ENCODE measurements around the gene HBE1. TPM values are rescaled to one million over a fixed set of nuclear protein-coding genes. Genes with fewer than 3 reads are reported as not detected.
"Not testable (repeated sequence)": the region's sequence is repeated elsewhere in the genome, so short reads cannot be mapped to it uniquely, and the experiment has no call there.

Gene HBE1
- total RNA-seq (2014; rRNA removed; shearing (Covaris generic)), result 0.42 and 1.4 TPM in 2 replicates

GRCh38 chr11:5269715-5270147, at the start of gene HBE1:
HBE1 (minus strand) TSS chr11:5269945; CDS start chr11:5269890, 55 bp downstream.
- no peak for DNase-seq (ENCODE audit: low read depth)

- DNase-seq (ENCODE audit: low read depth), result no peak
Observed at GRCh38 chr11:5317292-5317691, 47.5 kb upstream of the HBE1 start.

GRCh38 chr11:5313326-5314023, 43.7 kb upstream of the HBE1 start:
- not testable (repeated sequence) for DNase-seq (ENCODE audit: low read depth)

- no peak for DNase-seq (ENCODE audit: low read depth)
Observed at GRCh38 chr11:5310423-5310822, 40.7 kb upstream of the HBE1 start.

GRCh38 chr11:5307256-5308019, 37.7 kb upstream of the HBE1 start:
- DNase-seq (ENCODE audit: low read depth), result no peak

- DNase-seq (ENCODE audit: low read depth), result no peak
Observed at GRCh38 chr11:5304046-5304445, 34.3 kb upstream of the HBE1 start.

GRCh38 chr11:5303626-5304025, 33.9 kb upstream of the HBE1 start:
- no peak for DNase-seq (ENCODE audit: low read depth)

GRCh38 chr11:5301846-5302245, 32.1 kb upstream of the HBE1 start, which contains the start of gene OR51B4:
OR51B4 (minus strand) TSS chr11:5301946; CDS start chr11:5301946, 0 bp downstream.
- DNase-seq (ENCODE audit: low read depth), result no peak

- DNase-seq (ENCODE audit: low read depth), result no peak
Observed at GRCh38 chr11:5300251-5300650, 30.5 kb upstream of the HBE1 start.

GRCh38 chr11:5298451-5298850, 28.7 kb upstream of the HBE1 start:
- no peak for DNase-seq (ENCODE audit: low read depth)

- no peak for DNase-seq (ENCODE audit: low read depth)
Observed at GRCh38 chr11:5297721-5298323, 28.1 kb upstream of the HBE1 start.

- DNase-seq (ENCODE audit: low read depth), result not testable (repeated sequence)
Observed at GRCh38 chr11:5294342-5294995, 24.7 kb upstream of the HBE1 start.

- DNase-seq (ENCODE audit: low read depth), result no peak
Observed at GRCh38 chr11:5293028-5293427, 23.3 kb upstream of the HBE1 start.

- peak; percentile 18 for DNase-seq (ENCODE audit: low read depth)
Observed at GRCh38 chr11:5291207-5291838, 21.6 kb upstream of the HBE1 start.

- no peak for DNase-seq (ENCODE audit: low read depth)
Observed at GRCh38 chr11:5290106-5290505, 20.4 kb upstream of the HBE1 start.

- no peak for DNase-seq (ENCODE audit: low read depth)
Observed at GRCh38 chr11:5289696-5290095, 20.0 kb upstream of the HBE1 start.

GRCh38 chr11:5288906-5289550, 19.3 kb upstream of the HBE1 start:
- DNase-seq (ENCODE audit: low read depth), result no peak

GRCh38 chr11:5288108-5288905, 18.6 kb upstream of the HBE1 start:
- DNase-seq (ENCODE audit: low read depth), result peak; percentile 9

- no peak for DNase-seq (ENCODE audit: low read depth)
Observed at GRCh38 chr11:5286901-5287300, 17.2 kb upstream of the HBE1 start.

GRCh38 chr11:5286351-5286750, 16.6 kb upstream of the HBE1 start:
- no peak for DNase-seq (ENCODE audit: low read depth)

Measured in Daoy (cell line).